AG09319 (cell line): Measurements from ENCODE around the gene PIH1D2.

Experiments
- DNase-seq: peaks from one replicate; pipeline ENCODE4 v3.0.0-alpha.2; 2010; ENCODE audit warnings: low read depth; ENCODE audit errors: extremely low read depth
- TF ChIP-seq, protein P1 (sequence below): IDR thresholded peaks from 2 replicates; pipeline ENCODE4 v1.5.1; 2011; ENCODE audit warnings: low read depth, mild to moderate bottlenecking, inconsistent platforms, low read length, moderate library complexity

The PIH1D2 gene, protein sequence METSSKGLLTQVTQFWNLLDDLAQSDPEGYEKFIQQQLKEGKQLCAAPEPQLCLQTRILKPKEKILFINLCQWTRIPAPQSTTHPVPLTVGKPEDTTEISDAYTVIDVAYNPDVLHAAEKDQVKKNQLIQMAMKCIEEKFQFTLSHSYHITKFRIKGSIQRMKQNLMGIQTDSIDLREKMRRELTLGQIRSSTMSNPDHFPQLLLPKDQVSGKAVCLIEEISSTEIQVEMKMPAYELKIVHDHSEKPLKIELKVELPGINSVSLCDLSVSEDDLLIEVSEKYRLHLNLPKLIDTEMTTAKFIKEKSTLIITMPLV

DNA sequence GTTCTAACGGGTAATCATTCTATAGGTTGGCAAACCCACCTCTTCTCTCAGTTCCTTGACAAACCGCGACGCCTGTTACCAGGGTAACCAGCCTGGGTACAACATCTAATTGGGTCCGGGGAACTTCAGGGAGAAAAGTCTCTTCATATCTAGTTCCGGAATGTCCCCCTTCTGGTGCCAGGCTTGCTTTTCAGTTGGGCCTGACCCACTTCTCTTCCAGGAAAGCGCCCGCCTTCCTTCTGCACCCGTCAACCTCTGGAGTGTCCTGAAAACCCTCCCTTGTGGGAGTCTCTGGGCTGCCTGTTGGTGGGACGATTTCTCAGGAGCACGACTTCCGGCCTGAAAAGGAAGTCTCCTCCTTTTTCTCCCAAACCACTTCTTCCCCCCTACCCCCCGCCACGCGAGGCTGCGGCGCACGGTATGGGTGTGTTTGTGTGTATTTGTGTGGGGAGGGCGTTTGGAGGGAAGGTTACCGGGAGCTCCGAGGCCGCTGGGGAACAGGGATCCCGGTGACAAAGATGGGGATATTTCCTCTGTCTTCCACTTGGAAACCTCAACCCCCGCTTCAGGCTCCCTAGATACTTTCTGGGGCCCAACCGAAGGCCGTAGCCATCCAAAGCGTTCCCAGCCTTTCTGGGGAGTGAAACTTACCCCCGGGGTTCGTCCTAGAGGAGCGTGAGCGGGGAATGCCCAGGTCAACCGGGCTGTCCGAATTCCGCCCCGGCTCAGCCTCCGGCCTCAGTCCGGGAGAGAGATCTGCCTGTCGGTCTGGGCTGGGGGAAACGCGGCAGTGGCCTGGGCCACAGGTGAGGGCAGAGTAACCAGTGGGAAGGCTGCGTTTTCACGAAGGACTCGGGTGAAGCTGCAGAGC lies at the start of gene PIH1D2, which contains the start of gene NKAPD1:
Gene PIH1D2, minus strand, starts transcription at position 77 of the 871 bp plus-strand sequence. CDS start 843 bp downstream, outside the sequence.
Gene NKAPD1, plus strand, starts transcription at position 359 of the 871 bp plus-strand sequence. CDS start 1,276 bp downstream, outside the sequence.
- TF ChIP-seq, protein P1, sequence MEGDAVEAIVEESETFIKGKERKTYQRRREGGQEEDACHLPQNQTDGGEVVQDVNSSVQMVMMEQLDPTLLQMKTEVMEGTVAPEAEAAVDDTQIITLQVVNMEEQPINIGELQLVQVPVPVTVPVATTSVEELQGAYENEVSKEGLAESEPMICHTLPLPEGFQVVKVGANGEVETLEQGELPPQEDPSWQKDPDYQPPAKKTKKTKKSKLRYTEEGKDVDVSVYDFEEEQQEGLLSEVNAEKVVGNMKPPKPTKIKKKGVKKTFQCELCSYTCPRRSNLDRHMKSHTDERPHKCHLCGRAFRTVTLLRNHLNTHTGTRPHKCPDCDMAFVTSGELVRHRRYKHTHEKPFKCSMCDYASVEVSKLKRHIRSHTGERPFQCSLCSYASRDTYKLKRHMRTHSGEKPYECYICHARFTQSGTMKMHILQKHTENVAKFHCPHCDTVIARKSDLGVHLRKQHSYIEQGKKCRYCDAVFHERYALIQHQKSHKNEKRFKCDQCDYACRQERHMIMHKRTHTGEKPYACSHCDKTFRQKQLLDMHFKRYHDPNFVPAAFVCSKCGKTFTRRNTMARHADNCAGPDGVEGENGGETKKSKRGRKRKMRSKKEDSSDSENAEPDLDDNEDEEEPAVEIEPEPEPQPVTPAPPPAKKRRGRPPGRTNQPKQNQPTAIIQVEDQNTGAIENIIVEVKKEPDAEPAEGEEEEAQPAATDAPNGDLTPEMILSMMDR, result no peak; the same call in none of the 2 replicates
- DNase-seq, result peak; percentile 70

DNA sequence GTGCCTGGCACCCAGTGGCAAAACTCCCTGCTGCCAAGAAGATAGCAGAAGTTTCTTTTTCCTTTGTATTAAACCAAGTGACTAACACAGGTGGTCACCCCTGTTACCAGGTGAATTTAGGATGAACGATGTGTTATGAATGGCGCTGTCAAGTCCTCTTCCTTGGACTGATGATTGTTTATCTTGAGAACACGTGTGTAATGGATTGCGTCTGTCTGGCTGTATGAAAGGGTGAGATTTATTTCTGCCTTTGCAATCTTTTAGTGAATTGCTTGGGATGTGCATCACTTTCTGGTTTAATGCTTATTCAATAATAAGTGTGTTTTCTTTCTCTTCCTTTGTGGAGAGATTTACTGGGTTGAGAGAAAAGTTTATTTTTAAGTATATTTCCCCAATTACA lies 49.3 kb upstream of the PIH1D2 start:
- TF ChIP-seq, protein P1, result no peak
- DNase-seq, result no peak

DNA sequence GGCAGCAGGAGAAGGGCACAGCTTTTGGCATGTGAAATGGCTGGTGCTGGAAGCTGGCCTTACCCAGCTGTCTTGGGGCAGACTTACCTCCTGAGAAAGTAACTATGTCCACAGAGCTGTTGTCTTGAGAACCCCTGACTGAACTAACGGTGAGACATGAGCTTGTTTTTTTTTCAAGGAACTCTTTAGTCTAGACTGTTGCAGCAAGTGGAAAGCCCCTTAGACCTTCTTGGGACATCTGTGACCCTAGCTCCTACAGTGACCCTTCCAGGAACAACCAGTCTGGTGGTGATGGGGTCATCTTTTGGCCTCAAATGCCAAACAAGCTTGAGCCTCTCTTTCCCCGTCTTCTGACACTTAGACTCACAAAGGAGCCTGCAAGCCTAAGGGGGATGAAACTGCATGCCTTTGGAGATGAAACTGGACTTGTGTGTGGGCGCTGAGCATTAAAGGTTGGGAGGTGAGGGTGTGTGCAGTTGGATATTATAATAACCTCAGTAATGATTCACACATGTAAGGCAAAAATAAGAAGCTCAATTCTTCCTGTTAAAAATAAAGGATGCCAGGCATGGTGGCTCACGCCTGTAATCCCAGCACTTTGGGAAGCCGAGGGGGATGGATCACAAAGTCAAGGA lies 48.3 kb upstream of the PIH1D2 start:
- DNase-seq, result no peak

DNA sequence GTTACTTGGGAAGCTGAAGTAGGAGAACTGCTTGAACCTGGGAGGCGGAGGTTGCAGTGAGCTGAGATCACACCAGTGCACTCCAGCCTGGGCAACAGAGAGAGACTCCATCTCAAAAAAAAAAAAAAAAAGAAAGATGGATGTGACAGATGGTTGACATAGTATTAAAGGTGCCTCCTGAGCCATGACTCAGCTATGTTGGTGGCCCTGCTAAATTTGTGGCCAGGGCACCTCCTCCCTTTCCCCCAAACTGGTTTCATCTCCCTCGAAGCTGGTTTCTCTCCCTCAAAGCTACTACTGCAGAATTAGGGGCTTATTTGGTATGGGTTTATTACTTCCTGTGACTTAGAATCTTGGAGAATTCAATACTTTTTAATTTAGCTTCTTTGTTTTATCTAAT lies 44.4 kb upstream of the PIH1D2 start:
- TF ChIP-seq, protein P1, result no peak

More for the DNA sequence above, 48.3 kb upstream of the PIH1D2 start:
- TF ChIP-seq, protein P1, result no peak

DNA sequence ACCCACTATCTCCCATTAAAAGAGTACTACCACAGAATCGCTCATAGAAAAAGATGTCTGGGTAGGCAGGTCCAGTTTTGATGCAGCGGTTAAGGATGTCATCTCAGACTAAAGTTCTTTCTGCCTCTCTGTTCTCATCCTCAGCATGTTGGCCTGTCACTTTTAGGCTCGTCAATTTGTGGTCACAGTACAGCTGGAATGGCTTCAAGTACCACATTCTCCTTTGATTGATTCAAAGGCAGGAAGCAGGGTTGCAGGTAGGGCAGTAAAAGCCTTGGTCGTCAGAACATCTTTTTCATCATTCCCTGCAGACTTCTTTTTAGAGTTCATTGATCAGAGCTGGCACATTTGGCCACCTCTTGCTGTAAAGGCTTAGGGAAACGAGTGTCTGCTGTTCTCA lies 41.6 kb upstream of the PIH1D2 start:
- no peak for DNase-seq
- TF ChIP-seq, protein P1, result no peak

More for the DNA sequence above, 44.4 kb upstream of the PIH1D2 start:
- DNase-seq, result no peak

DNA sequence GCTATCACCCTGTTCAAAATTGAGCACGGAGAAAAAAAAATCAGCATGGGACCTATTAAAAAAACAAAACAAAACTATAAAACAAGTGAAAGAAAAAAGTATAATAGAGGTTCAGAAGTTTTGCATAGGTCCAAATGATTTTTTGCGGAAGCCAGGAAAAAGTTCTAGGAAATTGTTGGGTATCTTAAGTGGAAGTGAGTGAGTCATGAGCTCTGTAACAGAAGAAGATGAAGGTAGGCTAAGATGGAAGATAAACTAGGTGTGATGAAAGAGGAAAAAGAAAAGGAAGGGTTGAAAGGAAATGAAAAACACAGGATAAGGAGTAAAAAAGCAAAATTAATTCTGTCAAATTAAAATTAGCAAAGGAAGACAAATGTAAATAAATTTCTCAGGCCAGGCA lies 40.6 kb upstream of the PIH1D2 start:
- TF ChIP-seq, protein P1, result no peak
- no peak for DNase-seq
